Fibroblast of lung (primary cell): Measurements from ENCODE around the gene TWIST1.

Experiments
- EZH2 ChIP-seq: IDR thresholded peaks from 2 replicates; pipeline ENCODE4 v1.5.1; 2012; ENCODE audit warnings: low read length, control low read depth, mild to moderate bottlenecking; ENCODE audit errors: missing control alignments
- TF ChIP-seq, protein P1 (sequence below), 2 donors: IDR thresholded peaks in 1 of 2; conservative IDR thresholded peaks in 1 of 2; 1 replicate in 1 of 2; 2 replicates in 1 of 2; pipeline ENCODE4 v1.5.1; 2011 to 2012; ENCODE audit warnings: low read length in 2 of 2, control low read depth in 1 of 2, inconsistent platforms in 1 of 2, low read depth in 1 of 2, mild to moderate bottlenecking in 1 of 2

DNA sequence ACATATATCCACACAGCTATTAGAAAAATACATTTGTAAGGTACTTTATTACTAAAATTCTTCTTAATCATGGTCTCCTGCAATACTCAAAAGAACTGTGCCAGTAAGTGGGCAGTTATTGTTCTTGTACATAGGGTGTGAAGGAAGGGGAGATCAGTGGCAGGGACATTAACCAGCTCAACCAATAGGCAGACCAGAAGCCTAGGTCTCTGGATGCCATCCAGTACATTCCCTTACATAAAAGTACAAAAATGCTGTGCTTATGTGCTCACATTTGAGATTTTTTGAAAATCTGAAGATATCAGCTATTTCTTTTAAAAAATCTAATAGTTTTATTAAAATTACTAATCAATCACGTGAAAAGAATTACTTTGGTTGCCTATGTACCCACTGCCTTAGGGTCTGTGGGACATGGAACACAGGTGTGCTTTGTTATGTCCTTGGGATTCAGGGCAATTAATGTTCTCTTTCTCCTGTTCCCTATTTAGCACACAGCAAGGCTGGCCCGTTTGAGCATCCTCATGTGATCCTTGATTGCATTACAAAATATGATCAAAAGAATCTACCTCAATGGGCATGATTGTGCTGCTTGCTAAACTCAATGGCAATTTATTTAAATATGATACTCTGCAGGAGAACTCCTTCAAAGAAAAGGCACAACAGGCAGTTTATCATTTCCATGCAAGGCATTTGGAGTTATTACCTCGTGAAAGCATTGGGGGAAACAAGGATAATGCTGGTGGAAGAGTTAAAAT, 22.7 kb downstream of the TWIST1 start:
- TF ChIP-seq, protein P1, sequence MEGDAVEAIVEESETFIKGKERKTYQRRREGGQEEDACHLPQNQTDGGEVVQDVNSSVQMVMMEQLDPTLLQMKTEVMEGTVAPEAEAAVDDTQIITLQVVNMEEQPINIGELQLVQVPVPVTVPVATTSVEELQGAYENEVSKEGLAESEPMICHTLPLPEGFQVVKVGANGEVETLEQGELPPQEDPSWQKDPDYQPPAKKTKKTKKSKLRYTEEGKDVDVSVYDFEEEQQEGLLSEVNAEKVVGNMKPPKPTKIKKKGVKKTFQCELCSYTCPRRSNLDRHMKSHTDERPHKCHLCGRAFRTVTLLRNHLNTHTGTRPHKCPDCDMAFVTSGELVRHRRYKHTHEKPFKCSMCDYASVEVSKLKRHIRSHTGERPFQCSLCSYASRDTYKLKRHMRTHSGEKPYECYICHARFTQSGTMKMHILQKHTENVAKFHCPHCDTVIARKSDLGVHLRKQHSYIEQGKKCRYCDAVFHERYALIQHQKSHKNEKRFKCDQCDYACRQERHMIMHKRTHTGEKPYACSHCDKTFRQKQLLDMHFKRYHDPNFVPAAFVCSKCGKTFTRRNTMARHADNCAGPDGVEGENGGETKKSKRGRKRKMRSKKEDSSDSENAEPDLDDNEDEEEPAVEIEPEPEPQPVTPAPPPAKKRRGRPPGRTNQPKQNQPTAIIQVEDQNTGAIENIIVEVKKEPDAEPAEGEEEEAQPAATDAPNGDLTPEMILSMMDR (conservative IDR thresholded peaks at IDR 0.05 in 1 of 2, IDR thresholded peaks at IDR 0.05 in 1 of 2; ENCODE audit: low read depth in 1 of 2, low read length in 2 of 2), result no peak
- no peak for TF ChIP-seq EZH2
